Measurements from ENCODE around the gene CDC25B. TPM values are rescaled to one million over a fixed set of nuclear protein-coding genes. Genes with fewer than 3 reads are reported as not detected.
A peak's percentile ranks its signal among the peaks of the same experiment; 100 is the strongest.

The CDC25B gene
- total and polyA plus RNA-seq, 2 experiments from 2014 or later = 9.7 to 59.9 TPM

DNA sequence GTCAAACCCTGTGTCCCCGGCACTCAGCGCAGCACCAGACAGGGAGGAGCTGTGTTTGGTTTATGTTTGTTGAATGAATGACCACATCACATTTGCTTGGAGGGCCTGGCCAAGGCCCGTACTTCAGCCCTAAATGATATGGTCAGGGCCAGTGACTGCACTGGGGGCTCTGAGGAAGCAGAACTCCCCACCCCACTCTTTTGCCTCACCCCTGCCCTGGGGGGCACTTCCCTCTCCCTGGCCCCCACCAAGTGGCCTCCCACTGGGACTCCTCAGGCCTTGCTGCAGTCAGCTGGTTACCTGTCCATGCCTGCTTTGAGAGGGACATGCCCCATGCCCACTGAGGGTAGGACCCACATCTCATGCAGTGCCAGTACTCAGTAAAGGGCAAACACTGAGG lies 31.5 kb upstream of the CDC25B start:
- Histone ChIP-seq H3K27me3 (no peaks in the 10 kb centered on the region), H3K9me3 (ENCODE audit: low read depth) (no peaks in the 10 kb centered on the region), H3K4me3 (no peak overlapping the region), H3K4me1 (ENCODE audit: low read depth) (no peaks in the 10 kb centered on the region), H3K27ac (no peak overlapping the region), H3K36me3 (no peaks in the 10 kb centered on the region)
- TF ChIP-seq, protein P1, sequence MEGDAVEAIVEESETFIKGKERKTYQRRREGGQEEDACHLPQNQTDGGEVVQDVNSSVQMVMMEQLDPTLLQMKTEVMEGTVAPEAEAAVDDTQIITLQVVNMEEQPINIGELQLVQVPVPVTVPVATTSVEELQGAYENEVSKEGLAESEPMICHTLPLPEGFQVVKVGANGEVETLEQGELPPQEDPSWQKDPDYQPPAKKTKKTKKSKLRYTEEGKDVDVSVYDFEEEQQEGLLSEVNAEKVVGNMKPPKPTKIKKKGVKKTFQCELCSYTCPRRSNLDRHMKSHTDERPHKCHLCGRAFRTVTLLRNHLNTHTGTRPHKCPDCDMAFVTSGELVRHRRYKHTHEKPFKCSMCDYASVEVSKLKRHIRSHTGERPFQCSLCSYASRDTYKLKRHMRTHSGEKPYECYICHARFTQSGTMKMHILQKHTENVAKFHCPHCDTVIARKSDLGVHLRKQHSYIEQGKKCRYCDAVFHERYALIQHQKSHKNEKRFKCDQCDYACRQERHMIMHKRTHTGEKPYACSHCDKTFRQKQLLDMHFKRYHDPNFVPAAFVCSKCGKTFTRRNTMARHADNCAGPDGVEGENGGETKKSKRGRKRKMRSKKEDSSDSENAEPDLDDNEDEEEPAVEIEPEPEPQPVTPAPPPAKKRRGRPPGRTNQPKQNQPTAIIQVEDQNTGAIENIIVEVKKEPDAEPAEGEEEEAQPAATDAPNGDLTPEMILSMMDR (IDR thresholded peaks at IDR 0.05; ENCODE audit: low read depth, low read length) = no peak
- no peak for DNase-seq (ENCODE audit: low read depth in 1 of 2, low spot score in 1 of 2)

DNA sequence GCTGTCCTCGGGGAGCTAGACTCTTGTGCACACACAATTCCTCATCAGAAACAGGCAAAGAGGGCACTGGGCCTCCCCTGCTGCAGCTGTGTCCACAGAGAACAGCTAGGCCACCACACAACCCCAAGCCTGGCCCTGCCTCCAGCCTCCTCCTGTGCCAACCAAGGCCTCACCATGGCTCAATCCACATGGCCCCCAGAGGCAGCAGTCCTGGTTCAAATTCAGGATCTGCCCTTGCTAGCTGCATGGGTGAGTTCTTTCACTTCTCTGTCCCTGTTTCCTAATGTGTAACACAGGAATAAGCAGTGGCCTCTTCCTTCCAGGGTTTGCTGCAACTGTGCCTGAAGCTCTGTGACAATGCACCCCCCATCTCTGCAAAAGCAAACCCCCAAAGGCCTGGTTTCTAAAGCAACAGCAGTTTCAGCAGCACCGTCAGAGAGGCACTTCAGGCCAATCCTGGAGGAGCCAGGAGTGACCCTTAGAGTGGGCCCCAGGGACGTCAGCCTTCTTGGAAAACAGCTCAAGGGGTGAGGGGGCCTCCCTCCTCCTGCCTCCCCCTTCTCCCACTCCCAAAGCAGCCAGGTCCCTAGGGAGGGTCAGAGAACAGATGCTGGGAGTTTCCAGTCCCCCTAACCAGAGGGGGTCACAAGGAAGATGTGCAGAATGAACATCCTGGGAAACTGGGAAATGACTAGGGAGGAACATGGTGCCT lies 30.8 kb upstream of the CDC25B start:
- Histone ChIP-seq H3K27ac (no peak overlapping the region), H3K4me3 (no peak overlapping the region), H3K9me3 (ENCODE audit: low read depth) (no peaks in the 10 kb centered on the region), H3K4me1 (ENCODE audit: low read depth) (no peaks in the 10 kb centered on the region), H3K27me3 (no peaks in the 10 kb centered on the region), H3K36me3 (no peaks in the 10 kb centered on the region)
- no peak for DNase-seq (ENCODE audit: low read depth in 1 of 2, low spot score in 1 of 2)
- TF ChIP-seq, protein P1 (IDR thresholded peaks at IDR 0.05; ENCODE audit: low read depth, low read length) = no peak

DNA sequence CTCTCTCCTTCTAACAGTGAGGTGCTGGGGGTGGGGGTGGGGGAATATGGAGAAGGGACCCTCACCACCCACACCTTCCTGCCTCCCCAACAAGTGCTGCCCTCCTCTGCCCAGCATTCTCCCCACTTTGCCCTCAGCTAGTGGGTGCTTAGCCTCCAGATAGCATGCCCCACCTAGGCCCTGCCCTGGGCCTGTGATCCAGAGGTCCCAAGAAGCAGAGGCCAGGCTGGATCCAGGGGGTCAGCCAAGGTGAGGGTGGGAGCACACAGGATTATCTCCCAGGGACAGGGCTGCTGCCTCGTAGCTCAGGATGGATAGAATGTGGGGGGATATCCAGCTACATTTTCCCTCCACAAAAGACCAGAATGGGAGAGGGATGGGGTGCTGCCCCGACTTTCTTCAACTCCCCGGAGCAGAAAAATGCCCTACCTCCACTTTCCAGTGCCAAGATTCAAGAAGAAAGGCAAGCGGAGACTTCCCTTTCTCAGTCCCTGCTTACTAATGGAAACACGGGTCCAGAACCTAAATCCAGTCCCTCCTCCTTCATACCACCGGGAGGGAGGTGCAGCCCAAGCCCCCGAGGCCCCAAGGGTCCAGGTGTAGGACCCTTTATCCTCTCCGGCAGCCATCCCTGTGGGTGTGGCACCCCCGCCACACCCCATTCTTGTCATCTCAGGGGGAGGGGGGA lies 29.5 kb upstream of the CDC25B start:
- DNase-seq (ENCODE audit: low read depth in 1 of 2, low spot score in 1 of 2) = no peak
- Histone ChIP-seq H3K36me3 (no peaks in the 10 kb centered on the region), H3K9me3 (ENCODE audit: low read depth) (no peaks in the 10 kb centered on the region), H3K4me1 (ENCODE audit: low read depth) (no peaks in the 10 kb centered on the region), H3K27me3 (no peaks in the 10 kb centered on the region), H3K4me3 (no peak overlapping the region), H3K27ac (no peak overlapping the region)
- TF ChIP-seq, protein P1 (IDR thresholded peaks at IDR 0.05; ENCODE audit: low read depth, low read length) = no peak

DNA sequence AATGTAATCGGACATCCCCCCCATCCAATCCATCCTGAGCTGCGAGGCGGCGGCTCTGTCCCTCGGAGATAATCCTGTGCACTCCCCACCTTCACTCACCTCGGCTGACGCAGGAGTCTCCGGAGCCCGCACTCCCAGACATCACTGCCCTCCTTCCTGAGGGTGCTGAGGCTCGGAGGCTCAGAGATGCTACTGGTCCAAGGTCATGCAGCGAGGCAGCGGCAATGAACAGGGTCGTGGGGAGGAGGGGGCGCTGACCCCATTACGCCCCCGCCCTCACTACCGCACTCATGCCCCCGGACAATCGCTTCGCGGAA lies 29.0 kb upstream of the CDC25B start:
- TF ChIP-seq, protein P1 (IDR thresholded peaks at IDR 0.05; ENCODE audit: low read depth, low read length) = no peak
- peak overlapping the region; percentile 68 for H3K4me3 ChIP-seq
- no peaks in the 10 kb centered on the region for H3K27me3 ChIP-seq
- H3K27ac ChIP-seq = no peak overlapping the region
- H3K4me1 ChIP-seq (ENCODE audit: low read depth) = no peaks in the 10 kb centered on the region
- H3K9me3 ChIP-seq (ENCODE audit: low read depth) = no peaks in the 10 kb centered on the region
- DNase-seq (ENCODE audit: low read depth in 1 of 2, low spot score in 1 of 2) = peak in 1 of 2 donors; percentile 17
- no peaks in the 10 kb centered on the region for H3K36me3 ChIP-seq

DNA sequence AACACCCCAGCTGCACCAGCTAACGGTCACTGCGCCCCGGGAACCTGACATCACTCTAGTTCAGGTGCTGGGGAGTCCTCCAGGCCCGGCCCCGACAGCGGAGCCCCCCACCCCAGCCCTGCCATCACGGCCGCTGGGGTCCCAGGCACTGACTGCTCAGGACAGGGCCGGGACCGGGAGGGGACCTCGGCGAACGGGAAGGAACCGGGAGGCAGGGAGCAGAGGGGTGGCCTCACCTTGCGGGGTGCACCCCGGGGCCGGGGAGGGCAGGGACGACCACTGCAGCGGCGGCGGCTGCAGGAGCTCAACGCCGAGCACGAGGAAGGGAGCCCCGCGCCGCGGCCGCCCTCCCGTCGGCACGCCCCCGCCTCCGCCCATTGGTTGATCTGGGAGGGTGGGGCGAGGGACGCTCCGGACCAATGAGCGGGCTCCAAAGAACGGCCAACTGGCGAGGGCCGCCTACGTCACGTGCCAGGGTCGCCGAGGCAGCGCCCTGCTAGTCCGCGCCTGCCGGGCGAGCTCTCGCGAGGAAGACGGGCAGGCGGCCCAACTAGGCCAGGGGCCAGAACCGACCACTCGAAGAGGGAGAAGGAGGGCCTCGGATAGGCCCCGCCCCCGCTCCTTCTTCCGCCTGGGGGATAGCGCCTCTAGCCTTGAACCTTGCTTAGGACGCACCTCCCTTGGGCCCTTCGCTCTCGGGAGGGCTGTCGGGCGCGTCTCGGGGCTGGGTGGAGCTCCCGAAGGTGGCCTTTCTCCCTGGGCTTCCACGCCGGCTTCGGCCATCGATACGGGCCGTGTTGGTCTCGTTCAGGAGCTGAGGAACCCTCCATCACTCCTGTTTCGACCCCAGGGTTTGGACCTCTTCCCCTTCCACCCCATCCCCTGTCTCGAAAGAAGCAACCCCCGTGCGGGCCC lies 28.4 kb upstream of the CDC25B start, which contains the start of gene ADISSP:
TSS of gene ADISSP (minus strand) at position 327 of the 915 bp plus-strand sequence. CDS start 7,653 bp downstream, outside the sequence.
- H3K4me3 ChIP-seq = peak within 1 kb of the TSS; percentile 68
- H3K27ac ChIP-seq = peak within 1 kb of the TSS; percentile 69
- H3K4me1 ChIP-seq (ENCODE audit: low read depth) = no peaks in the 10 kb centered on the region
- DNase-seq (ENCODE audit: low read depth in 1 of 2, low spot score in 1 of 2) = peak; percentile 98 to 99
- TF ChIP-seq, protein P1 (IDR thresholded peaks at IDR 0.05; ENCODE audit: low read depth, low read length) = peak; percentile 13
- H3K36me3 ChIP-seq = no peaks in the 10 kb centered on the region
- H3K27me3 ChIP-seq = no peaks in the 10 kb centered on the region
- H3K9me3 ChIP-seq (ENCODE audit: low read depth) = no peaks in the 10 kb centered on the region
